ENCODE results near the gene MARCHF10.

MARCHF10 gene

GRCh38 chr17:62737513-62737912 is 70.6 kb downstream of the MARCHF10 start:
- Histone ChIP-seq H3K4me1 (ENCODE audit: control insufficient read depth, insufficient read depth, low read length) (no peaks in the 10 kb centered on the region), H3K9me3 (ENCODE audit: control insufficient read depth, insufficient read depth, low read length) (no peaks in the 10 kb centered on the region), H3K36me3 (ENCODE audit: control insufficient read depth, insufficient read depth, low read length) (no peaks in the 10 kb centered on the region), H3K27me3 (ENCODE audit: control insufficient read depth, insufficient read depth, low read length) (no peaks in the 10 kb centered on the region; the same call in 1 of the 2 replicates), H3K27ac (ENCODE audit: low read length) (no peak overlapping the region), H3K4me3 (ENCODE audit: low read length) (no peak overlapping the region)
- no peak for DNase-seq (ENCODE audit: low read depth, low spot score)
- WGBS (ENCODE audit: insufficient coverage, insufficient read length): no CpG with 5 or more reads among the region's 8 CpGs

DNA sequence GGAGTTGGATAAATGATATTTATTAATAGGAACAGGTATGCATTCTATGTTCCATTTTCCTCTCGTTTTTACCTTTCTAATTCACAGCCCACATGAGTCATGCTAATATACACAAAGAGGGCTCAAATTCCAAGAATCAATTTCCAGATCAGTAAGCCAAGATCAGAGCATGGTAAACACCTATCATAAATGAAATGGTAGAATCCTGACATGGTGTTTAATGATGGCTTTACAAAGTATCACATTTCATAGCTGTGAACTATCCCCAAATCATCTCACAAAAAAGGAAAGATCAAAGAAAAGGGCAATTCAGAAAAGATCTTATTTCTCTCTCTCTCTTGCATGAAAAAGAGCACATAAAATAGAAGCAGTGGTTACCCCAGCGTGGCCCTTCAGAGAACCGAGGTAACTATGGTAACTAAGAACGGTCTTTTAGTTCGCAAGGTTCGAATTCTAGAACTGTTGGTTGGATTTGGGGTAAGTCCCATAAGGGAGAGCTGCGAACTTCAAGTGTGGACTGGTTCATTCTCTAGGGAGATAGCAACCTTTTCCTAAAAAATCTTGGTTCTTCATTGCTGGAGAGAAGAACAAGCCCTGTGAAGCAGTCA is 73.0 kb downstream of the MARCHF10 start:
- WGBS (ENCODE audit: insufficient coverage, insufficient read length): no CpG with 5 or more reads among the region's 7 CpGs
- H3K4me1 ChIP-seq (ENCODE audit: control insufficient read depth, insufficient read depth, low read length): no peaks in the 10 kb centered on the region
- no peak for DNase-seq (ENCODE audit: low read depth, low spot score)

DNA sequence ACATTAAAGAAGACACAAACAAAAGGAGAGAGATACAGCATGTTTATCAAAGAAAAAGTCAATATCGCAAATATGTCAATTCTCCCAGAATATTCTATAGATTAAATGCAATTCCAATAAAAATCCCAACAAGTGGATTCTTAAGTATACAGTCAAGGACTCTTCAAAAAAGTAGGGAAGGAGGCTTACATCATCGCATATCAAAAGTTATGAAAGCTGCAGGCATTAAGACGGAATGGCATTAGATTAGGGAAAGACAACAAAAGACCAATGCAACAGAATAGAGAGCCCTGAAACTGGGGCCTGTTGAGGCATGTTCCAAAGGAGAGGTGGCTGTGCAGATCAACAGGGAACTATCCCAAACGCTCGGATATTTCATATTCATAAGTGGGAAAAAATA is 76.0 kb downstream of the MARCHF10 start:
- WGBS (ENCODE audit: insufficient coverage, insufficient read length): no CpG with 5 or more reads among the region's 5 CpGs
- no peak for DNase-seq (ENCODE audit: low read depth, low spot score)
- Histone ChIP-seq H3K27ac (ENCODE audit: low read length) (no peak overlapping the region), H3K36me3 (ENCODE audit: control insufficient read depth, insufficient read depth, low read length) (no peaks in the 10 kb centered on the region), H3K27me3 (ENCODE audit: control insufficient read depth, insufficient read depth, low read length) (no peaks in the 10 kb centered on the region), H3K9me3 (ENCODE audit: control insufficient read depth, insufficient read depth, low read length) (no peaks in the 10 kb centered on the region), H3K4me1 (ENCODE audit: control insufficient read depth, insufficient read depth, low read length) (no peaks in the 10 kb centered on the region), H3K4me3 (ENCODE audit: low read length) (no peak overlapping the region)

More for the DNA sequence above, 73.0 kb downstream of the MARCHF10 start:
- Histone ChIP-seq H3K27ac (ENCODE audit: low read length) (no peak overlapping the region), H3K4me3 (ENCODE audit: low read length) (no peak overlapping the region), H3K27me3 (ENCODE audit: control insufficient read depth, insufficient read depth, low read length) (no peaks in the 10 kb centered on the region; the same call in 1 of the 2 replicates), H3K36me3 (ENCODE audit: control insufficient read depth, insufficient read depth, low read length) (no peaks in the 10 kb centered on the region), H3K9me3 (ENCODE audit: control insufficient read depth, insufficient read depth, low read length) (no peaks in the 10 kb centered on the region)

GRCh38 chr17:62727916-62728672 is 80.0 kb downstream of the MARCHF10 start:
- Histone ChIP-seq H3K27ac (ENCODE audit: low read length) (no peak overlapping the region), H3K4me3 (ENCODE audit: low read length) (no peak overlapping the region), H3K27me3 (ENCODE audit: control insufficient read depth, insufficient read depth, low read length) (no peaks in the 10 kb centered on the region), H3K36me3 (ENCODE audit: control insufficient read depth, insufficient read depth, low read length) (no peaks in the 10 kb centered on the region), H3K9me3 (ENCODE audit: control insufficient read depth, insufficient read depth, low read length) (no peaks in the 10 kb centered on the region), H3K4me1 (ENCODE audit: control insufficient read depth, insufficient read depth, low read length) (no peaks in the 10 kb centered on the region)
- no peak for DNase-seq (ENCODE audit: low read depth, low spot score)
- no CpG with 5 or more reads among the region's 6 CpGs for WGBS (ENCODE audit: insufficient coverage, insufficient read length)

DNA sequence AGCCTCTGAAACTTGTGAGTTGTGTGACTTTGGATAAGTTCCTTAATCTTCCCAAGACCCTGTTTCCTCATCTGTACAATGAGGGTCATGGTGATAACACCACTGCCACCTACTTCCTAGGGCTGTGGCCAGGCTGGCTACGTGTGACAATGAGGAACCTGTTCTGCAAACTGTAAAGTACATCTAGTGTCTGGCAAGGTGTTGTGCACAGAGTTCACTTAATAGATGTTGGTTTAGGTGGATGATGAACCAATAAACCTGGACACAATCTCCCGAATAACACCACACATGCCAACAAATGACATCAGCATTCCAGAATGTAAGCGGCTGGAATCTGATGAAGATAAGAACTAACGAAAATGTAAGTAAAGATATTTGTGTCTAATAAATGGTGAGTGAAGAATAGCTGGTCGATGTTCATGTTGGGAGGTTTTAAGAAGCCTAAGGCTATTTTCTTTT is 82.3 kb downstream of the MARCHF10 start:
- Histone ChIP-seq H3K4me1 (ENCODE audit: control insufficient read depth, insufficient read depth, low read length) (no peaks in the 10 kb centered on the region), H3K9me3 (ENCODE audit: control insufficient read depth, insufficient read depth, low read length) (no peaks in the 10 kb centered on the region), H3K4me3 (ENCODE audit: low read length) (no peak overlapping the region), H3K27ac (ENCODE audit: low read length) (no peak overlapping the region), H3K27me3 (ENCODE audit: control insufficient read depth, insufficient read depth, low read length) (no peaks in the 10 kb centered on the region), H3K36me3 (ENCODE audit: control insufficient read depth, insufficient read depth, low read length) (no peaks in the 10 kb centered on the region)
- WGBS (ENCODE audit: insufficient coverage, insufficient read length): 100% methylated on average over 2 of the region's 5 CpGs
- DNase-seq (ENCODE audit: low read depth, low spot score): no peak

GRCh38 chr17:62724398-62725146 is 83.5 kb downstream of the MARCHF10 start:
- Histone ChIP-seq H3K27ac (ENCODE audit: low read length) (no peak overlapping the region), H3K27me3 (ENCODE audit: control insufficient read depth, insufficient read depth, low read length) (no peaks in the 10 kb centered on the region), H3K4me3 (ENCODE audit: low read length) (no peak overlapping the region), H3K9me3 (ENCODE audit: control insufficient read depth, insufficient read depth, low read length) (no peaks in the 10 kb centered on the region), H3K4me1 (ENCODE audit: control insufficient read depth, insufficient read depth, low read length) (no peaks in the 10 kb centered on the region), H3K36me3 (ENCODE audit: control insufficient read depth, insufficient read depth, low read length) (no peaks in the 10 kb centered on the region)
- no CpG with 5 or more reads among the region's 16 CpGs for WGBS (ENCODE audit: insufficient coverage, insufficient read length)
- DNase-seq (ENCODE audit: low read depth, low spot score): no peak

GRCh38 chr17:62723842-62724241 is 84.3 kb downstream of the MARCHF10 start:
- Histone ChIP-seq H3K4me1 (ENCODE audit: control insufficient read depth, insufficient read depth, low read length) (no peaks in the 10 kb centered on the region), H3K9me3 (ENCODE audit: control insufficient read depth, insufficient read depth, low read length) (no peaks in the 10 kb centered on the region), H3K4me3 (ENCODE audit: low read length) (no peak overlapping the region), H3K27me3 (ENCODE audit: control insufficient read depth, insufficient read depth, low read length) (no peaks in the 10 kb centered on the region), H3K27ac (ENCODE audit: low read length) (no peak overlapping the region), H3K36me3 (ENCODE audit: control insufficient read depth, insufficient read depth, low read length) (no peaks in the 10 kb centered on the region)
- WGBS (ENCODE audit: insufficient coverage, insufficient read length): no CpG with 5 or more reads among the region's 7 CpGs
- DNase-seq (ENCODE audit: low read depth, low spot score): no peak

- Histone ChIP-seq H3K36me3 (ENCODE audit: control insufficient read depth, insufficient read depth, low read length) (no peaks in the 10 kb centered on the region), H3K27ac (ENCODE audit: low read length) (no peak overlapping the region), H3K9me3 (ENCODE audit: control insufficient read depth, insufficient read depth, low read length) (no peaks in the 10 kb centered on the region), H3K27me3 (ENCODE audit: control insufficient read depth, insufficient read depth, low read length) (no peaks in the 10 kb centered on the region), H3K4me1 (ENCODE audit: control insufficient read depth, insufficient read depth, low read length) (no peaks in the 10 kb centered on the region), H3K4me3 (ENCODE audit: low read length) (no peak overlapping the region)
- DNase-seq (ENCODE audit: low read depth, low spot score): no peak
- no CpG with 5 or more reads among the region's 1 CpG for WGBS (ENCODE audit: insufficient coverage, insufficient read length)
Measured at GRCh38 chr17:62722625-62723024, 85.5 kb downstream of the MARCHF10 start.

DNA sequence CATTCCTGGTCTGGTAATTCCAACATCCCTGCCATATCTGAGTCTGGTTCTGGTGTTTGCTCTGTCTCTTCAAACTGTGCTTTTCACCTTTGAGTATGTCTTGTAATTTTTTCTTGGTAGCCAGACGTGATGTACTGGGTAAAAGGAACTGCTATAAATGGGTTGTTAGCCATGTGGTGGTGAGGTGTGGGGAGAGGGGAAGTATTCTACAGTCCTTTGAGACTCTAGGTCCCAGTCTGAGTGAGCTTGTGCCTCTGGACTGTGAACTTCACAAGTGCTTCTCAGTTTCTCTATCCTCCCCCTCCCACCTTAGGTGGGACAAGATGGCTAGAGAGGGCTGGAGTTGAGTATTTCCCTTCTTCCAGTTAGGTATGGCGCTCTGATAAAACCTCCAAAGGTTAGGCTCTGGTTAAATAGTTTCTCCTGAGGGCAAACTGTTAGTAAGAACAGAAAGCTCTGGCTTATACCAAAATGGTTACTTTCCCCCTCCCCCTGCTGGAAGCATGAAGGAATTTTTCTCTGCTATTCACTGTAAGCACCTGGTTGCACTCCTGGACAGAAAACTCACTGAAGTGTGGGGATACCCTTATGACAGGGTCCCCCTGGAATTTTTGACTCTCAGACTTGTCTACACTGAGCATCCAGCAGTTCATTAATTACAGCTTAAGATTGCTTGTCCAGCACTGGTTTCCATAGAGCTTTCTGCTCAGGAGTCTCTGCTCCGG is 87.8 kb downstream of the MARCHF10 start:
- no peaks in the 10 kb centered on the region for H3K36me3 ChIP-seq (ENCODE audit: control insufficient read depth, insufficient read depth, low read length)
- no CpG with 5 or more reads among the region's 3 CpGs for WGBS (ENCODE audit: insufficient coverage, insufficient read length)
- H3K9me3 ChIP-seq (ENCODE audit: control insufficient read depth, insufficient read depth, low read length): no peaks in the 10 kb centered on the region
- no peak overlapping the region for H3K27ac ChIP-seq (ENCODE audit: low read length)
- no peak overlapping the region for H3K4me3 ChIP-seq (ENCODE audit: low read length)
- DNase-seq (ENCODE audit: low read depth, low spot score): no peak
- H3K27me3 ChIP-seq (ENCODE audit: control insufficient read depth, insufficient read depth, low read length): no peaks in the 10 kb centered on the region
- no peaks in the 10 kb centered on the region for H3K4me1 ChIP-seq (ENCODE audit: control insufficient read depth, insufficient read depth, low read length)

DNA sequence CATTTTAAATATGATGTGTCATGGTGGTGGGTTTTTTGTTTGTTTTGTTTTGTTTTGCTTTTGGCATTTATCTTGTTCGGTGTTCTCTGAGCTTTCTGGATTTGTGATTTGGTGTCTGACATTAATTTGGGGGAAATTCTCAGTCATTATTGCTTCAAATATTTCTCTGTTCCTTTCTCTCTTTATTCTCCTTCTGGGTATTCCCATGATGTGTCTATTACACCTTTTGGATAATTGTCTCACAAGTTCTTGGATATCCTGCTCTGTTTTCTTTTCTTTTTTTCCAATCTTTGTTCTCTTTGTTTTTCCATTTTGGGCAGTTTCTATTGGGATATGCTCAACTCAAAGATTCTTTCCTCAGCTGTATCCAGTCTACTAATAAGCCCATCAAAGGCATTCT is 88.5 kb downstream of the MARCHF10 start:
- no CpG with 5 or more reads among the region's 1 CpG for WGBS (ENCODE audit: insufficient coverage, insufficient read length)
- Histone ChIP-seq H3K4me3 (ENCODE audit: low read length) (no peak overlapping the region), H3K27ac (ENCODE audit: low read length) (no peak overlapping the region), H3K4me1 (ENCODE audit: control insufficient read depth, insufficient read depth, low read length) (no peaks in the 10 kb centered on the region), H3K27me3 (ENCODE audit: control insufficient read depth, insufficient read depth, low read length) (no peaks in the 10 kb centered on the region), H3K9me3 (ENCODE audit: control insufficient read depth, insufficient read depth, low read length) (no peaks in the 10 kb centered on the region), H3K36me3 (ENCODE audit: control insufficient read depth, insufficient read depth, low read length) (no peaks in the 10 kb centered on the region)
- no peak for DNase-seq (ENCODE audit: low read depth, low spot score)

Data from iPS DF 6.9 (cell line).